GM23248 (cell line): ENCODE data around the gene SLC7A1. TPM values are rescaled to one million over a fixed set of nuclear protein-coding genes. Genes with fewer than 3 reads are reported as not detected.

Experiments
- DNase-seq: peaks from one replicate; pipeline ENCODE4 v3.0.0-alpha.2; 2015
- H2AFZ ChIP-seq: fragments of 200-600 bp; sonication (generic); 2 replicates; pipeline ENCODE4 v1.6.1; 2016; ENCODE audit warnings: antibody characterized with exemption
- H3F3A ChIP-seq: fragments of 200-600 bp; sonication (generic); 2 replicates; pipeline ENCODE4 v1.6.1; 2016; ENCODE audit warnings: mild to moderate bottlenecking, antibody characterized with exemption, mixed run types; ENCODE audit not compliant: insufficient read depth
- H3K27ac ChIP-seq: fragments of 200-600 bp; sonication (generic); 2 replicates; pipeline ENCODE4 v1.5.1; 2016; ENCODE audit warnings: mild to moderate bottlenecking
- H3K27me3 ChIP-seq: fragments of 200-600 bp; sonication (generic); replicated peaks from 2 replicates; pipeline ENCODE4 v1.6.1; 2016; ENCODE audit warnings: mild to moderate bottlenecking; ENCODE audit not compliant: insufficient read depth
- H3K36me3 ChIP-seq: fragments of 200-600 bp; sonication (generic); 2 replicates; pipeline ENCODE4 v1.6.1; 2016; ENCODE audit warnings: low read depth, mild to moderate bottlenecking
- H3K4me1 ChIP-seq: fragments of 200-600 bp; sonication (generic); 2 replicates; pipeline ENCODE4 v1.6.1; 2016; ENCODE audit warnings: mild to moderate bottlenecking; ENCODE audit not compliant: insufficient read depth
- H3K4me2 ChIP-seq: fragments of 200-600 bp; sonication (generic); one replicate; pipeline ENCODE4 v1.6.1; 2016; ENCODE audit warnings: mild to moderate bottlenecking; ENCODE audit not compliant: unreplicated experiment
- H3K4me3 ChIP-seq: fragments of 200-600 bp; sonication (generic); 2 replicates; pipeline ENCODE4 v1.5.1; 2016; ENCODE audit warnings: mild to moderate bottlenecking
- H3K79me2 ChIP-seq: fragments of 200-600 bp; sonication (generic); 2 replicates; pipeline ENCODE4 v1.6.1; 2016; ENCODE audit warnings: mild to moderate bottlenecking; ENCODE audit not compliant: insufficient read depth
- H3K9ac ChIP-seq: fragments of 200-600 bp; sonication (generic); 2 replicates; pipeline ENCODE4 v1.6.1; 2016; ENCODE audit warnings: mild to moderate bottlenecking
- H3K9me2 ChIP-seq: fragments of 200-600 bp; sonication (generic); 2 replicates; pipeline ENCODE4 v1.6.1; 2016; ENCODE audit warnings: mixed run types, mild to moderate bottlenecking, moderate library complexity; ENCODE audit not compliant: insufficient read depth
- H3K9me3 ChIP-seq: fragments of 200-600 bp; sonication (generic); one replicate; pipeline ENCODE4 v1.6.1; 2017; ENCODE audit warnings: low read depth
- H4K20me1 ChIP-seq: fragments of 200-600 bp; sonication (generic); 2 replicates; pipeline ENCODE4 v1.6.0; 2016; ENCODE audit not compliant: insufficient read depth
- EZH2 ChIP-seq: fragments of 200-600 bp; sonication (generic); IDR thresholded peaks from 2 replicates; pipeline ENCODE4 v1.6.1; 2018; ENCODE audit warnings: antibody characterized with exemption, mild to moderate bottlenecking; ENCODE audit not compliant: insufficient read depth, poor library complexity, severe bottlenecking
- EZH2phosphoT487 ChIP-seq: fragments of 200-600 bp; sonication (generic); IDR thresholded peaks from 2 replicates; pipeline ENCODE4 v1.6.1; 2018; ENCODE audit warnings: antibody characterized with exemption, moderate library complexity, mild to moderate bottlenecking, low read depth; ENCODE audit not compliant: insufficient read depth
- WGBS, 2 experiments: methylation state at CpG; one replicate each; pipeline ENCODE4 v1.1.6; 2015 to 2017; ENCODE audit warnings: low lambda C conversion rate in 2 of 2, low coverage in 1 of 2; ENCODE audit errors: missing lambda C conversion rate in 2 of 2; 5-methylcytosine and 5-hydroxymethylcytosine counted together
- in situ Hi-C: fragments of 300-500 bp; cut with MboI; formaldehyde crosslinking; loops from 2 replicates; pipeline ENCODE4 v1.15.0; 2020
- polyA plus RNA-seq: library from polyadenylated mRNA; unstranded; fragments of >200 nt; fragmentation: Nextera tagmentation; extraction: Ambion mirVana; gene quantifications from 2 replicates; pipeline ENCODE4 v1.2.1, GENCODE V29; 2016
- total RNA-seq: library from RNA; depleted of rRNA; stranded (reverse); fragments of >200 nt; shearing (Covaris generic); gene quantifications from 2 replicates; pipeline ENCODE4 v1.2.3, GENCODE V29; 2014

The SLC7A1 gene
- total and polyA plus RNA-seq, 2 experiments from 2014 or later = 34.7 to 38.6 TPM

GRCh38 chr13:29464105-29464679, 131.3 kb downstream of the SLC7A1 start:
- peaks cover 9% of the 10 kb centered on the region; the same call in 1 of the 2 replicates for H3F3A ChIP-seq
- DNase-seq = no peak
- H3K4me1 ChIP-seq = peaks cover 10% of the 10 kb centered on the region
- no peaks in the 10 kb centered on the region for H3K9me2 ChIP-seq
- H3K9ac ChIP-seq = no peak overlapping the region
- no peak overlapping the region for H3K4me2 ChIP-seq
- no peak overlapping the region for H3K4me3 ChIP-seq
- 82 to 85% methylated on average over 4 of the region's 4 CpGs for WGBS, 2 experiments
- in situ Hi-C loops = no loop called here
- no peak overlapping the region for H2AFZ ChIP-seq
- TF ChIP-seq EZH2phosphoT487 = no peak
- TF ChIP-seq EZH2 = no peak
- H3K36me3 ChIP-seq = no peaks in the 10 kb centered on the region
- no peaks in the 10 kb centered on the region for H3K79me2 ChIP-seq
- H4K20me1 ChIP-seq = no peaks in the 10 kb centered on the region
- H3K27ac ChIP-seq = no peak overlapping the region
- no peaks in the 10 kb centered on the region for H3K27me3 ChIP-seq
- H3K9me3 ChIP-seq = no peaks in the 10 kb centered on the region

- no peaks in the 10 kb centered on the region for H3K79me2 ChIP-seq
- in situ Hi-C loops = no loop called here
- no peaks in the 10 kb centered on the region for H4K20me1 ChIP-seq
- H2AFZ ChIP-seq = no peak overlapping the region
- no peak overlapping the region for H3K9ac ChIP-seq
- no peaks in the 10 kb centered on the region for H3K36me3 ChIP-seq
- no peak for TF ChIP-seq EZH2phosphoT487
- TF ChIP-seq EZH2 = no peak
- H3K4me1 ChIP-seq = peaks cover 9% of the 10 kb centered on the region
- DNase-seq = no peak
- H3K27ac ChIP-seq = no peak overlapping the region
- no peaks in the 10 kb centered on the region for H3K27me3 ChIP-seq
- H3K9me3 ChIP-seq = no peaks in the 10 kb centered on the region
- H3K9me2 ChIP-seq = no peaks in the 10 kb centered on the region
- H3K4me2 ChIP-seq = no peak overlapping the region
- H3K4me3 ChIP-seq = no peak overlapping the region
- peaks cover 16% of the 10 kb centered on the region for H3F3A ChIP-seq
- 93% methylated on average over 2 of the region's 2 CpGs for WGBS, 2 experiments
Measured at GRCh38 chr13:29459813-29460355, 135.6 kb downstream of the SLC7A1 start.
